ENCODE results near the gene OOSP3. TPM values are rescaled to one million over a fixed set of nuclear protein-coding genes. Genes with fewer than 3 reads are reported as not detected.

The OOSP3 gene
- polyA plus RNA-seq, 3 donors: not detected

GRCh38 chr11:59943997-59944714 is 65.6 kb downstream of the OOSP3 start:
- Histone ChIP-seq H3K36me3 (replicated peaks in 1 of 2; ENCODE audit: control insufficient read depth in 1 of 2, insufficient read depth in 2 of 2, low read length in 2 of 2) (no peaks in the 10 kb centered on the region), H3K27me3 (ENCODE audit: control insufficient read depth in 2 of 2, insufficient read depth in 2 of 2, low read length in 2 of 2) (no peaks in the 10 kb centered on the region), H3K9me3 (replicated peaks in 1 of 2; ENCODE audit: control insufficient read depth in 1 of 2, insufficient read depth in 1 of 2, low read length in 2 of 2) (peaks cover 0 to 6% of the 10 kb centered on the region in 2 donors), H2AFZ (ENCODE audit: insufficient read depth, low read depth, low read length, poor library complexity, severe bottlenecking) (no peak overlapping the region), H3K4me3 (replicated peaks in 1 of 3; ENCODE audit: low read depth in 2 of 3, low read length in 3 of 3) (no peak overlapping the region), H3K4me2 (replicated peaks; ENCODE audit: extremely low read depth, low read length, poor library complexity, severe bottlenecking) (no peak overlapping the region), H4K20me1 (ENCODE audit: insufficient read depth, low read length) (no peaks in the 10 kb centered on the region), H3K4me1 (ENCODE audit: control insufficient read depth in 1 of 2, insufficient read depth in 2 of 2, low read length in 2 of 2) (peaks cover 0 to 2% of the 10 kb centered on the region in 2 donors), H3K9ac (ENCODE audit: insufficient read depth, low read length, poor library complexity, severe bottlenecking) (no peak overlapping the region), H3K79me2 (ENCODE audit: insufficient read depth, low read length) (no peaks in the 10 kb centered on the region), H3K27ac (ENCODE audit: low read depth in 1 of 2, low read length in 2 of 2) (no peak overlapping the region)
- TF ChIP-seq CTCF (IDR thresholded peaks at IDR 0.05): no peak
- 100% methylated on average over 1 of the region's 3 CpGs for WGBS (ENCODE audit: insufficient coverage)
- H3K4me3 Mint-ChIP-seq: no peak overlapping the region
- no peak overlapping the region for H3K27ac Mint-ChIP-seq
- DNase-seq: no peak
- peaks cover 0 to 4% (median under 1%) of the 10 kb centered on the region in 3 donors for H3K27me3 Mint-ChIP-seq (ENCODE audit: low read depth in 3 of 3)
- H3K4me1 Mint-ChIP-seq: peaks cover 10% of the 10 kb centered on the region
- intact Hi-C loops (cut with micrococcal nuclease): no loop called here
- peaks cover 4 to 19% (median 12%) of the 10 kb centered on the region in 7 donors for H3K9me3 Mint-ChIP-seq
- no peaks in the 10 kb centered on the region for H3K36me3 Mint-ChIP-seq

DNA sequence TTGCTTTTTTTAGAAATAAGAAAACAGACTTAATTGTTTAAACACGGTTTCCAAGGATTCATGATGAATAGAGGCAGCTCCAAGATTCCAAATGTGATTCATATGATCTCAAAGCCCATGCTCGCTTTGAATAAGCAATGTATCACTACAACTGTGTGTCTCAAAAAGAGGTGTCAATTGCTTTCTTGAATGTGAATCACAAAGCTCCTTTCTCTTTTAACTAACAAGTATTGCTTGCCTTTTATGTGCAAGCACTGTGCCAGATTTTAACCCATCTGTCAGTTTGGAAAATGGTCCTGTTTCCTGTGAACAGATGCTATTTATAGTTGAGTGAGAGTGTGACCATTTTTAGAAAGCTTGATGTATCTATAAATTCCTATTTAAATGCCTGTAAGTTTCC is 66.1 kb downstream of the OOSP3 start:
- H3K27ac Mint-ChIP-seq: no peak overlapping the region

More for the DNA sequence above, 66.1 kb downstream of the OOSP3 start:
- H3K4me3 ChIP-seq (replicated peaks in 1 of 3; ENCODE audit: low read depth in 2 of 3, low read length in 3 of 3): no peak overlapping the region
- H3K4me1 ChIP-seq (ENCODE audit: control insufficient read depth in 1 of 2, insufficient read depth in 2 of 2, low read length in 2 of 2): peaks cover 0 to 2% of the 10 kb centered on the region in 2 donors
- WGBS (ENCODE audit: insufficient coverage): no CpG with 5 or more reads among the region's 2 CpGs
- H4K20me1 ChIP-seq (ENCODE audit: insufficient read depth, low read length): no peaks in the 10 kb centered on the region
- Mint-ChIP-seq H3K27me3 (ENCODE audit: low read depth in 3 of 3) (peaks cover 0 to under 1% (median 0%) of the 10 kb centered on the region in 3 donors), H3K4me3 (no peak overlapping the region), H3K36me3 (no peaks in the 10 kb centered on the region), H3K4me1 (peaks cover 5% of the 10 kb centered on the region), H3K9me3 (peaks cover 0 to 13% (median 8%) of the 10 kb centered on the region in 7 donors)
- TF ChIP-seq CTCF (IDR thresholded peaks at IDR 0.05): no peak
- no peak overlapping the region for H3K27ac ChIP-seq (ENCODE audit: low read depth in 1 of 2, low read length in 2 of 2)
- no peak for DNase-seq
- H3K27me3 ChIP-seq (ENCODE audit: control insufficient read depth in 2 of 2, insufficient read depth in 2 of 2, low read length in 2 of 2): no peaks in the 10 kb centered on the region
- H3K4me2 ChIP-seq (replicated peaks; ENCODE audit: extremely low read depth, low read length, poor library complexity, severe bottlenecking): no peak overlapping the region
- H3K79me2 ChIP-seq (ENCODE audit: insufficient read depth, low read length): no peaks in the 10 kb centered on the region
- H3K36me3 ChIP-seq (replicated peaks in 1 of 2; ENCODE audit: control insufficient read depth in 1 of 2, insufficient read depth in 2 of 2, low read length in 2 of 2): no peaks in the 10 kb centered on the region
- intact Hi-C loops (cut with micrococcal nuclease): no loop called here
- H3K9me3 ChIP-seq (replicated peaks in 1 of 2; ENCODE audit: control insufficient read depth in 1 of 2, insufficient read depth in 1 of 2, low read length in 2 of 2): peaks cover 0 to 4% of the 10 kb centered on the region in 2 donors
- peak overlapping the region; percentile 6 for H2AFZ ChIP-seq (ENCODE audit: insufficient read depth, low read depth, low read length, poor library complexity, severe bottlenecking)
- no peak overlapping the region for H3K9ac ChIP-seq (ENCODE audit: insufficient read depth, low read length, poor library complexity, severe bottlenecking)

Other genes with a start within 250 kb of the OOSP3 start
- 10 to 100 TPM in 1 of 3 donors, 1 to 10 TPM in 2; 4.1 to 49.3 (median 5.1) TPM for gene PATL1, start 209.7 kb upstream of the OOSP3 start, polyA plus RNA-seq
- gene OR10V1, start 164.9 kb upstream of the OOSP3 start, polyA plus RNA-seq: not detected
- 10 to 100 TPM; 22.4 to 50.9 (median 25.4) TPM for gene STX3, start 123.4 kb upstream of the OOSP3 start, polyA plus RNA-seq
- 10 to 100 TPM; 34.1 to 75.0 (median 71.9) TPM for gene MRPL16, start 68.0 kb upstream of the OOSP3 start, polyA plus RNA-seq
- not detected for gene CBLIF, start 33.3 kb upstream of the OOSP3 start, polyA plus RNA-seq
- not detected for gene TCN1, start 12.3 kb upstream of the OOSP3 start, polyA plus RNA-seq
- not detected for gene OOSP1, start 59.6 kb downstream of the OOSP3 start, polyA plus RNA-seq
- gene OOSP4A, start 85.3 kb downstream of the OOSP3 start, polyA plus RNA-seq: not detected
- gene OOSP4B, start 138.4 kb downstream of the OOSP3 start, polyA plus RNA-seq: not detected
- gene OOSP2, start 161.6 kb downstream of the OOSP3 start, polyA plus RNA-seq: not detected
- gene MS4A3, start 177.9 kb downstream of the OOSP3 start, polyA plus RNA-seq: under 1 TPM in 1 of 3 donors, not detected in 2; 0.26 TPM
- under 1 TPM in 2 of 3 donors, not detected in 1; 0.19 to 0.26 TPM for gene MS4A2, start 209.9 kb downstream of the OOSP3 start, polyA plus RNA-seq

Data from CD14-positive monocyte (primary cell).